ENCODE results near the gene CNR2. TPM values are rescaled to one million over a fixed set of nuclear protein-coding genes. Genes with fewer than 3 reads are reported as not detected.

The CNR2 gene
- total and polyA plus RNA-seq, 2 of the 4 experiments (the other 2 are of a cell fraction): not detected

- in situ Hi-C loops (cut with MboI; ENCODE audit: low sequenced_read_pairs): no loop called here
- POLR2A ChIA-PET (ENCODE audit: unreplicated experiment): interaction anchor here (0.6 kb wide), 1 partner anchor 13 kb away, joined by 4 read pairs; no protein-coding TSS in a partner anchor
- TF ChIP-seq USF2 (IDR thresholded peaks at IDR 0.05; ENCODE audit: low read depth, low read length) (no peak), MAZ (IDR thresholded peaks at IDR 0.05; ENCODE audit: borderline replicate concordance, low read depth, low read length) (no peak), CTCF (conservative IDR thresholded peaks at IDR 0.05; ENCODE audit: low read depth, low read length) (no peak), MXI1 (IDR thresholded peaks at IDR 0.05; ENCODE audit: borderline replicate concordance, low read depth, low read length) (no peak), ELK1 (IDR thresholded peaks at IDR 0.05; ENCODE audit: borderline replicate concordance, low read depth, low read length) (no peak), POLR2A (IDR thresholded peaks at IDR 0.05; ENCODE audit: low read depth, low read length) (no peak), CEBPB (IDR thresholded peaks at IDR 0.05; ENCODE audit: low read depth, low read length) (no peak), FOS (IDR thresholded peaks at IDR 0.05; ENCODE audit: low read depth, low read length) (no peak), CHD1 (IDR thresholded peaks at IDR 0.05; ENCODE audit: low read depth, low read length) (no peak), SMC3 (IDR thresholded peaks at IDR 0.05; ENCODE audit: low read depth, low read length) (no peak), RAD21 (IDR thresholded peaks at IDR 0.05; ENCODE audit: low read length) (no peak), MAFK (IDR thresholded peaks at IDR 0.05; ENCODE audit: low read depth, low read length) (no peak), RCOR1 (IDR thresholded peaks at IDR 0.05; ENCODE audit: insufficient replicate concordance, low read length) (no peak)
Observed at GRCh38 chr1:23904748-23905357, 8.3 kb downstream of the CNR2 start.

More at GRCh38 chr1:23904748-23905357, 8.3 kb downstream of the CNR2 start:
- CTCF ChIA-PET: no interaction called here
- no peak for ATAC-seq (ENCODE audit: low read depth)
- Histone ChIP-seq H3K79me1 (ENCODE audit: low read depth in 1 of 2, low read length in 2 of 2) (no peaks in the 10 kb centered on the region), H2BK15ac (ENCODE audit: low read depth, low read length) (no peak overlapping the region), H3K23ac (ENCODE audit: low read depth, low read length) (no peak overlapping the region), H3K4me1 (ENCODE audit: control insufficient read depth, insufficient read depth, low read length) (no peaks in the 10 kb centered on the region), H2BK5ac (ENCODE audit: low read depth, low read length, poor library complexity, severe bottlenecking) (no peak overlapping the region), H3K14ac (replicated peaks; ENCODE audit: low read depth, low read length) (no peak overlapping the region), H3K9me3 (ENCODE audit: control insufficient read depth, insufficient read depth, low read length) (peaks cover 7% of the 10 kb centered on the region; the same call in 1 of the 2 replicates), H3K4ac (ENCODE audit: low read depth, low read length) (no peak overlapping the region), H3K4me2 (ENCODE audit: low read depth, low read length) (no peak overlapping the region), H3K4me3 (ENCODE audit: insufficient read depth, low read depth, low read length) (no peak overlapping the region), H2AK5ac (ENCODE audit: low read depth, low read length) (no peak overlapping the region), H4K8ac (ENCODE audit: low read depth in 2 of 2, low read length in 2 of 2) (no peak overlapping the region), H3K9ac (ENCODE audit: low read depth, low read length) (no peak overlapping the region), H3K56ac (ENCODE audit: extremely low read depth, insufficient read depth, low read length) (no peak overlapping the region), H2BK120ac (ENCODE audit: low read depth, low read length) (no peak overlapping the region), H3K36me3 (ENCODE audit: control insufficient read depth, insufficient read depth, low read length) (no peaks in the 10 kb centered on the region), H3K27ac (ENCODE audit: insufficient read depth, low read length) (no peak overlapping the region), H4K20me1 (ENCODE audit: insufficient read depth, low read length) (no peaks in the 10 kb centered on the region), H3K27me3 (ENCODE audit: control insufficient read depth, insufficient read depth, low read length) (peaks cover 75% of the 10 kb centered on the region), H2BK20ac (ENCODE audit: low read depth, low read length) (no peak overlapping the region), H4K91ac (ENCODE audit: insufficient read depth, low read depth, low read length) (no peak overlapping the region), H2AK9ac (replicated peaks; ENCODE audit: low read depth, low read length, poor library complexity) (no peak overlapping the region), H2AFZ (replicated peaks; ENCODE audit: low read length, poor library complexity) (no peak overlapping the region), H3K9me1 (ENCODE audit: insufficient read depth, low read length) (no peaks in the 10 kb centered on the region), H4K5ac (ENCODE audit: low read depth, low read length) (no peak overlapping the region), H3K18ac (ENCODE audit: low read depth, low read length) (no peak overlapping the region)
- 40% methylated on average over 2 of the region's 10 CpGs; no CpG with 5 or more reads in 1 of the 2 experiments for WGBS, 2 experiments (ENCODE audit: extremely low coverage in 2 of 2, insufficient read length in 1 of 2)
- BruUV-seq (replicated peaks): no TSS peak
- dilution Hi-C loops (cut with HindIII; ENCODE audit: low sequenced_read_pairs, unreplicated experiment) (no loop called here), intact Hi-C loops (cut with micrococcal nuclease) (no loop called here)
- DNase-seq: no peak
